ENCODE results near the gene SLC8A3. TPM values are rescaled to one million over a fixed set of nuclear protein-coding genes. Genes with fewer than 3 reads are reported as not detected.

The SLC8A3 gene
- total RNA-seq, 2 experiments from 2014 or later: not detected

GRCh38 chr14:70000601-70001000 lies 188.2 kb downstream of the SLC8A3 start:
- Histone ChIP-seq H4K20me1 (ENCODE audit: insufficient read depth, low read length) (no peaks in the 10 kb centered on the region), H3K36me3 (ENCODE audit: insufficient read depth, low read length) (no peaks in the 10 kb centered on the region), H3K9me3 (ENCODE audit: low read length) (no peaks in the 10 kb centered on the region), H3K4me3 (ENCODE audit: low read depth, low read length, poor library complexity, severe bottlenecking) (no peak overlapping the region), H3K27ac (ENCODE audit: low read depth, low read length, poor library complexity, severe bottlenecking) (no peak overlapping the region), H3K79me2 (ENCODE audit: insufficient read depth, low read depth, low read length) (no peaks in the 10 kb centered on the region), H3K4me2 (ENCODE audit: low read length) (no peak overlapping the region), H3K9me2 (ENCODE audit: insufficient read depth, low read length) (no peaks in the 10 kb centered on the region), H3K4me1 (ENCODE audit: insufficient read depth, low read length, poor library complexity, severe bottlenecking) (no peaks in the 10 kb centered on the region), H2AFZ (ENCODE audit: low read length) (no peak overlapping the region)
- TF ChIP-seq EZH2phosphoT487 (IDR thresholded peaks at IDR 0.05; ENCODE audit: borderline replicate concordance, low read depth, low read length): no peak
- TF ChIP-seq CTCF (conservative IDR thresholded peaks at IDR 0.05; ENCODE audit: low read length): no peak
- DNase-seq (ENCODE audit: low spot score): no peak
- ChIA-PET CTCF (ENCODE audit: unreplicated experiment) (no interaction called here), POLR2A (no interaction called here)
- intact Hi-C loops (cut with micrococcal nuclease; ENCODE audit: unreplicated experiment): no loop called here
- BruUV-seq (replicated peaks): no TSS peak

- Histone ChIP-seq H3K27ac (ENCODE audit: low read depth, low read length, poor library complexity, severe bottlenecking) (no peak overlapping the region), H3K79me2 (ENCODE audit: insufficient read depth, low read depth, low read length) (no peaks in the 10 kb centered on the region), H3K36me3 (ENCODE audit: insufficient read depth, low read length) (no peaks in the 10 kb centered on the region), H3K9me3 (ENCODE audit: low read length) (no peaks in the 10 kb centered on the region), H3K4me3 (ENCODE audit: low read depth, low read length, poor library complexity, severe bottlenecking) (no peak overlapping the region), H2AFZ (ENCODE audit: low read length) (no peak overlapping the region), H3K4me2 (ENCODE audit: low read length) (no peak overlapping the region), H4K20me1 (ENCODE audit: insufficient read depth, low read length) (no peaks in the 10 kb centered on the region), H3K9me2 (ENCODE audit: insufficient read depth, low read length) (no peaks in the 10 kb centered on the region), H3K4me1 (ENCODE audit: insufficient read depth, low read length, poor library complexity, severe bottlenecking) (no peaks in the 10 kb centered on the region)
- TF ChIP-seq CTCF (conservative IDR thresholded peaks at IDR 0.05; ENCODE audit: low read length) (no peak), EZH2phosphoT487 (IDR thresholded peaks at IDR 0.05; ENCODE audit: borderline replicate concordance, low read depth, low read length) (no peak)
- DNase-seq (ENCODE audit: low spot score): no peak
- POLR2A ChIA-PET: no interaction called here
- CTCF ChIA-PET (ENCODE audit: unreplicated experiment): no interaction called here
- BruUV-seq (replicated peaks): no TSS peak
- intact Hi-C loops (cut with micrococcal nuclease; ENCODE audit: unreplicated experiment): no loop called here
These were observed 189.5 kb downstream of the SLC8A3 start for GRCh38 chr14:69999261-69999674.

- no TSS peak for BruUV-seq (replicated peaks)
- Histone ChIP-seq H4K20me1 (ENCODE audit: insufficient read depth, low read length) (no peaks in the 10 kb centered on the region), H3K79me2 (ENCODE audit: insufficient read depth, low read depth, low read length) (no peaks in the 10 kb centered on the region), H2AFZ (ENCODE audit: low read length) (no peak overlapping the region), H3K36me3 (ENCODE audit: insufficient read depth, low read length) (no peaks in the 10 kb centered on the region), H3K4me2 (ENCODE audit: low read length) (no peak overlapping the region), H3K4me3 (ENCODE audit: low read depth, low read length, poor library complexity, severe bottlenecking) (no peak overlapping the region), H3K9me3 (ENCODE audit: low read length) (no peaks in the 10 kb centered on the region), H3K27ac (ENCODE audit: low read depth, low read length, poor library complexity, severe bottlenecking) (no peak overlapping the region), H3K9me2 (ENCODE audit: insufficient read depth, low read length) (no peaks in the 10 kb centered on the region), H3K4me1 (ENCODE audit: insufficient read depth, low read length, poor library complexity, severe bottlenecking) (no peaks in the 10 kb centered on the region)
- no peak for DNase-seq (ENCODE audit: low spot score)
- intact Hi-C loops (cut with micrococcal nuclease; ENCODE audit: unreplicated experiment): no loop called here
- ChIA-PET POLR2A (no interaction called here), CTCF (ENCODE audit: unreplicated experiment) (no interaction called here)
- TF ChIP-seq EZH2phosphoT487 (IDR thresholded peaks at IDR 0.05; ENCODE audit: borderline replicate concordance, low read depth, low read length) (no peak), CTCF (conservative IDR thresholded peaks at IDR 0.05; ENCODE audit: low read length) (no peak)
These were observed 190.9 kb downstream of the SLC8A3 start for GRCh38 chr14:69997849-69998248.
